Progenitor cell of endocrine pancreas (in vitro differentiated cells): ENCODE data around the gene DNAH1. TPM values are rescaled to one million over a fixed set of nuclear protein-coding genes. Genes with fewer than 3 reads are reported as not detected.

Experiments
- DNase-seq: peaks from one replicate; pipeline ENCODE4 v3.0.0; 2021; ENCODE audit warnings: low spot score; ENCODE audit not compliant: unreplicated experiment
- H3K27ac Mint-ChIP-seq: 2 replicates; pipeline ENCODE4 v1.8.0; 2021; ENCODE audit warnings: mild to moderate bottlenecking, moderate library complexity, mixed read lengths
- H3K27me3 Mint-ChIP-seq: 2 replicates; pipeline ENCODE4 v1.8.0; 2021; ENCODE audit warnings: mixed read lengths
- H3K36me3 Mint-ChIP-seq: 2 replicates; pipeline ENCODE4 v1.8.0; 2022; ENCODE audit warnings: mixed read lengths; ENCODE audit not compliant: insufficient read depth
- H3K4me1 Mint-ChIP-seq: 2 replicates; pipeline ENCODE4 v1.8.0; 2021; ENCODE audit warnings: low read depth, mixed read lengths
- H3K4me3 Mint-ChIP-seq: 2 replicates; pipeline ENCODE4 v1.8.0; 2021; ENCODE audit warnings: low read depth, mild to moderate bottlenecking, moderate library complexity, mixed read lengths
- H3K9me3 Mint-ChIP-seq: 2 replicates; pipeline ENCODE4 v1.8.0; 2021; ENCODE audit warnings: low read depth, mixed read lengths
- CTCF ChIP-seq: fragments of 200-600 bp; sonication (generic); IDR thresholded peaks from one replicate; pipeline ENCODE4 v1.5.0; 2021; ENCODE audit warnings: antibody characterized with exemption, mild to moderate bottlenecking; ENCODE audit not compliant: unreplicated experiment
- total RNA-seq: library from RNA; stranded (reverse); gene quantifications from 2 replicates; pipeline ENCODE4 v1.2.1, GENCODE V29; 2021

The DNAH1 gene
- total RNA-seq, 1 donor from 2014 or later, result 14.0 TPM

- H3K36me3 Mint-ChIP-seq, result no peaks in the 10 kb centered on the region
- H3K27me3 Mint-ChIP-seq, result no peaks in the 10 kb centered on the region
Observed at GRCh38 chr3:52440671-52441070, 124.6 kb downstream of the DNAH1 start.

GRCh38 chr3:52441091-52441771 is 125.1 kb downstream of the DNAH1 start:
- Mint-ChIP-seq H3K4me1 (peaks cover 2% of the 10 kb centered on the region), H3K27ac (no peak overlapping the region)
- no peak for TF ChIP-seq CTCF

More at GRCh38 chr3:52440671-52441070, 124.6 kb downstream of the DNAH1 start:
- no peak overlapping the region for H3K27ac Mint-ChIP-seq
- H3K9me3 Mint-ChIP-seq, result no peaks in the 10 kb centered on the region
- H3K4me1 Mint-ChIP-seq, result peaks cover 2% of the 10 kb centered on the region
- H3K4me3 Mint-ChIP-seq, result no peak overlapping the region
- no peak for DNase-seq
- TF ChIP-seq CTCF, result no peak

GRCh38 chr3:52441772-52442332 is 125.7 kb downstream of the DNAH1 start:
- H3K27ac Mint-ChIP-seq, result no peak overlapping the region
- H3K4me3 Mint-ChIP-seq, result no peak overlapping the region
- peaks cover under 1% of the 10 kb centered on the region for H3K27me3 Mint-ChIP-seq
- no peaks in the 10 kb centered on the region for H3K36me3 Mint-ChIP-seq
- H3K9me3 Mint-ChIP-seq, result no peaks in the 10 kb centered on the region
- H3K4me1 Mint-ChIP-seq, result peaks cover 2% of the 10 kb centered on the region
- no peak for DNase-seq
- TF ChIP-seq CTCF, result no peak

More at GRCh38 chr3:52441091-52441771, 125.1 kb downstream of the DNAH1 start:
- DNase-seq, result no peak
- no peaks in the 10 kb centered on the region for H3K27me3 Mint-ChIP-seq
- H3K36me3 Mint-ChIP-seq, result no peaks in the 10 kb centered on the region
- no peak overlapping the region for H3K4me3 Mint-ChIP-seq
- H3K9me3 Mint-ChIP-seq, result no peaks in the 10 kb centered on the region

GRCh38 chr3:52442409-52443267 is 126.5 kb downstream of the DNAH1 start:
- no peak for DNase-seq
- TF ChIP-seq CTCF, result no peak
- no peaks in the 10 kb centered on the region for H3K9me3 Mint-ChIP-seq
- peaks cover 5% of the 10 kb centered on the region for H3K27me3 Mint-ChIP-seq
- no peaks in the 10 kb centered on the region for H3K36me3 Mint-ChIP-seq
- H3K4me1 Mint-ChIP-seq, result peaks cover 3% of the 10 kb centered on the region
- H3K4me3 Mint-ChIP-seq, result no peak overlapping the region
- no peak overlapping the region for H3K27ac Mint-ChIP-seq

- Mint-ChIP-seq H3K9me3 (no peaks in the 10 kb centered on the region), H3K27me3 (peaks cover 5% of the 10 kb centered on the region)
Observed at GRCh38 chr3:52443268-52443610, 127.1 kb downstream of the DNAH1 start.

More at GRCh38 chr3:52443268-52443610, 127.1 kb downstream of the DNAH1 start:
- H3K36me3 Mint-ChIP-seq, result no peaks in the 10 kb centered on the region
- H3K4me1 Mint-ChIP-seq, result peaks cover 3% of the 10 kb centered on the region
- no peak overlapping the region for H3K4me3 Mint-ChIP-seq
- TF ChIP-seq CTCF, result no peak
- H3K27ac Mint-ChIP-seq, result no peak overlapping the region
- no peak for DNase-seq
